HG02981 (cell line): ENCODE measurements around the gene MX2.

ENCODE experiments used
- ATAC-seq: cut with Tn5 transposase; IDR thresholded peaks from one replicate; pipeline ENCODE4 v1.9.1; 2021; ENCODE audit warnings: mild to moderate bottlenecking, moderate library complexity; ENCODE audit not compliant: unreplicated experiment

MX2 gene

DNA sequence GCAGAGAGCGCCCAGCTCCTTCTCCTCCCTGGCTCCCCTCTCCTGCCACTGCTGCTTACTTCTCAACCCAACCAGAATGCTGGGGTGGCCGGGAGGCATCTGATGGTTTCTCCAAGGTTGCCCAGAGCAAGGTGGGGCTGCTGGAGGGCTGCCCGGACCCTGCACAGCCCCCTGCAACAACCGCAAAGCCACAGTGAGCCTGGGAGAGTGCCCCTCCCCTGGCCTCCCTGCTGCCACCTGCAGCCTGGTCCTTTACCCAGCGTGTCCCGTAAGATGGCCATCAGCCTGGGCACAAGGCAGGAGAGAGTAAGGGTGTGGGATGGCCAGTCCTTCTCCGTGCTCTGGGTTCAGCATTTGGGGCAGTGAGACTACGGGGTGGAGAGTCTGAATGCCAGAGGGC lies 17.0 kb downstream of the MX2 start:
- no peak for ATAC-seq

DNA sequence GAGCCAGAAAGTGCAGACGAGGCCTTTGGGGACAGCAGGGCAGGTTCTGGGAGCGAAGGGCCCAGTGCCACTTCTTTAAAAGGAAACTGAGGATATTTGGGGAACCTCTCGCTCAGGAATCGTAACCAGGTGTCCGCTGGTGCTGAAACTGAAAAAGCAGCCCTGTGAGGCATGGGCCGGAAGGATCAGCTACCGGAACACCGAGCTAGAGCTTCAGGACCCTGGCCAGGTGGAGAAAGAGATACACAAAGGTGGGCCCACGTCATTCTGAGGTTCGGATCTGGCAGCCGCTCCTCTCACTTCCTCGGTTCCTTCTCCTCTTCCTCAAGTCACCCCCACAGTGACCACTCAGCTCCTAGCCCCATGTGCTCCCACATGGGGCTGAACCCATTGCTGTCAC lies 18.1 kb downstream of the MX2 start:
- ATAC-seq = no peak

DNA sequence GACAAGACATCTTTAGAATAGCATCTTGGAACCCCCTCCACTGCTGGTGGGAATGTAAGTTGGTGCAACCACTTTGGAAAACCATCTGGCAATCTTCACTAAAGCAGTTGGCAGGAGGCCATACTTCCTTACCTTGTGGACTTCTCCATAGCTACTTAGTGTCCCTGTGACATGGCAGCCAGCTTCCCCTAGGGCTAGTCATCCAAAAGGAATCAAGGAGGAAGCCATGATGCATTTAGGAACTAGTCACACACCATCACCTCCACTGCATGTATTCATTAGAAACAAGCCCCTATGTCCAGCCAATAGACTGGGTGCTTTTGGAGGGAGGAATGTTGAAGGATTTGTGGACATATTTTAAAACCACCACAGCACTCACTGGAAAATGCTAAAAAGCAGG lies 19.9 kb downstream of the MX2 start:
- no peak for ATAC-seq

DNA sequence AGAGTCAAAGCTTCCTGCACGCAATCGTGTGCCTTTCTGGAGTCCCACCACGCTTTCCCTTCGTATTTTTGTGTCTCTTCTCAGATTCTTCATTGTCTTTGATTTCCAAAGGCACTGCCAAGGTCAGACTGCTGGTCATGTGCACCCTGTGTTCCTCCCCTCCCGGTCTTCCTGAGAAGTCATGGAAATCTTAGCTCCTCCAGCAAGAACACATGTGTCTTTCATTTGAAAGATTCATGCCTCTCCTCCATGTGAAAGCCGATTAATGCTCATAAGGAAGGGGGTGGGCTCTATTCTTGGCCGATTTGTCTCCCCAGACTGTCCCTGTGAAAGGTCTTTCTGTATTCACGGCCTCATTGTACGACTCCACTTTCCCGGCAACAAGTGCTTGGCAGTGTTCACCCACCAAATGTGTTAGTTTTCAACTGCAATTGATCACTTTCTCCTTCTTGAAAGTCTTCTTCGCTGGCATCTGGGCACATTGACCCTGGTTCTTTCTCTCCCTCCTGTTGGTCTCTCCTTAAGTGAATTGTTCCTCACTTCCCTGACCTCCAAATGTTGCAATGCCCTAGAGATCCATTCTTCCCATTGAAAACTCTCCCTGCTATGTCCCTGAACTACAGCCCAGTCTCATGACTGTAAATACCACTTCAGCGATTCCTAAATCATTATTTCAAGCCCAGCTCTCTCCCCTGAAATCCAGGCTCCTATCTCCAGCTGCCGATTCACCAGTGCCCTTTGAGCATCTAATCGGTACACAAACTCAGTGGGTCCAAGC lies 25.4 kb downstream of the MX2 start:
- ATAC-seq = no peak

DNA sequence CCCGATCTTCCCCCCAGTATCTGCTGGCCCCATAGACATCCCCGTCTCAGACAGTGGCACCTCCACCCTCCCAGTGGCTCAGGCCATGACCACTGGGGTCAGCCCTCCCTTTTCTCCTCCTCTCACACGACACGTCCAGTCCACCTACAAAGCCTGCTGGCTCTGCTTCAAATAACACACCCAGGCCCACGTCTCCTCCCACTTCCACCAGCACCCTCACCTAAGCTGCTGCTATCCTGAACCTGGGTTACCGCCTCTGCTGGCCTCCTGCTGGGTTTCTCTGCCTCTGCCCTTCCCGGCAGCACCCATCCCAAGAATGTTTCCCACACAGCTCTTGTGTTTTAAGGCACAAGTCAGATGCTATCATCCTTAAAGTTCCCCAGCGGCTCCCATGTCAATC lies 26.0 kb downstream of the MX2 start:
- no peak for ATAC-seq

DNA sequence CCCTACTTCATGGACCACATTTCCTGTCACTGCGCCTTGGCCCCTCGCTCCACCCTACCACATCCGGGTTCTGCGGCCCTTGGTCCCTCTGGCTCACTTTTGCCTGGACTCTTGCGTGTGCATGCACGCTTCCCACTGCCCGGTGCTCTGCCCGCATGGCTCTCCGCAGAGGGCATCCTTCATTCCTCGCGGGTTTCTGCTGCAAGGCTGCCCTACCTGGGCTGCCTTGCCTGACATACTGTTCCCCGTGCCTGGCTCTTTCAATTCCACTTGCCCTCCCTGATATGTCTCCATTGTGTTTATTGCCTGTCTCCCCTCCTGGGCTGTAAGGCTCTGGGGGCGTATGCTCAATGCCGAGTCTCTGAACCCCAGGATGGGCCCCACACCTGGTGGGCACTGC lies 26.4 kb downstream of the MX2 start:
- ATAC-seq = no peak

DNA sequence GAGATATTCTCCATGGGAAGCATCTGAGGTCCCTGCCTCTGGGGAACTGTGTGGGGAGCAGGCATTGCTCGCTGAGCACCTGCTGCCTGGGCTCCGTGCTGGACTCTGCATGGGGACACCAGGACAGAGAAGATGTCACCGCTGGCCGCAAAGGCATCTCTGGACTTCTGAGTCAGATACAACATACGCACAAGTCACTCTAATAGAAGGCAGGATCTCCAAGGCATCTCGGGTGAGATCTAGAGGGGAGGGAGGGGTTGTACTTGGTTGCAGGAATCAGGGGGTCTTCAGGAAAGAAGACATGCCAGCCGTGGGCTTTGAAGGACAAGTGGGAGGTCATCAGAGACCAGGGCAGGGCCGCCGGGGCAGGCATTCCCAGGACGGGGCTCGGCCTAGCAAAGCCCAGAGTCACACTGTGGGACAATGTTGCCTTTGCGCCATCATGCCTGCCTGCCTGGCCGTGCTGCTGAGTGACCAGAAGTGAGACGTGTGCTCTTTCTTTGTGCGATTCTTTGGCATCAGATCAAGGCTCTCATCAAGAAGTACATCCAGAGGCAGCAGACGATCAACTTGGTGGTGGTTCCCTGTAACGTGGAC lies 28.3 kb downstream of the MX2 start:
- no peak for ATAC-seq

DNA sequence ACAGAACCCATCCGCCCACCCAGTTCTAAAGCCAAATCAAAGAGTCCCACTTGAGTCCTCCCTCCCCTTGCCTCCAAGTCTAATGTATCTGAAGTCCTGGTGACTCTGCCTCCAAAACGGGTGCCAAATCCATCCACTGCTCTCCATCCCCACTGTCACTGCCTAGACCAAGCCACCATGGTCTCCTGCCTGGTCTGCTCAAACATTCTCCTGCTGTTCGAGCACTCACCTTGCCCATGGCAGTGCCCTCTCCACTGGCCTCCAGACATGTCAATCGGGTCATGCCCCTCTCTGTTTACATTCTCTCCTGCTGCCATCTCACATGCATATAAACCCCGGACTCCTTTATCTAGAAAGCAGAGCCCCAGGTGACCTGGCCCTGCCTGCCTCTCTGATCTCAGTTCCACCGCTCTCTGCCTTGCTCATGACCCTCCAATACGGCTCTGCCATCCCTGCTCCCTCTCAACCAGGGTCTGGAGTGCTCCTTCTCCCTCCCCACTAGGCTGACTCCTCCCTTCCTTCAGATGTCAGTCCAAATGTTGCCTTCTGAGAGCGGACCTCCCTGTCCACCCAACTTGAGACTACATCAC lies 32.1 kb downstream of the MX2 start:
- ATAC-seq = no peak

DNA sequence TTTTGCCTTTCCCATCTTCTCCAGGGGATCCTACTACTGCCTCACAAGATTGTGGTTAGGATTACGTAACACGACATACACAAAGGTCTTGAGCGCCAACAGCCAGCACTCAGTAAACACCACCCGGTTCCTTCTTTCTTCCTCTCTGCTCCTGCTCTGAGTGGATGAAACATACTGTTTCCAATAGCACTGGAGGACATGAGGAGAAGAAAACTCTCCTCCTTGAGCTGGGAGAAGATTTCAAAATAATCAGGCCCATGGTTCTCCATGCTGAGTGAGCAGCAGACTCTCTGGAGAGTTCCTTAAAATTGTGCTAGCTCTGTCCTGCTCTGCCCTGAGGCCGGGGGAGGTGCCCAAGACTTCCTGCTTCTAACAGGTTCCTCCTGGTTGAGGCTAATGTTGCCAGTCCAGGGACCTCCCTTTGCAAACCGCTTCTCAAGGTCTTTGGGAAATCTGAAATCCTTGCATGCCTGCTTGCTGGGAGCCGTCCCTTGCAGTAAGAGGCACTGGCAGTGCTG lies 34.8 kb downstream of the MX2 start:
- no peak for ATAC-seq

DNA sequence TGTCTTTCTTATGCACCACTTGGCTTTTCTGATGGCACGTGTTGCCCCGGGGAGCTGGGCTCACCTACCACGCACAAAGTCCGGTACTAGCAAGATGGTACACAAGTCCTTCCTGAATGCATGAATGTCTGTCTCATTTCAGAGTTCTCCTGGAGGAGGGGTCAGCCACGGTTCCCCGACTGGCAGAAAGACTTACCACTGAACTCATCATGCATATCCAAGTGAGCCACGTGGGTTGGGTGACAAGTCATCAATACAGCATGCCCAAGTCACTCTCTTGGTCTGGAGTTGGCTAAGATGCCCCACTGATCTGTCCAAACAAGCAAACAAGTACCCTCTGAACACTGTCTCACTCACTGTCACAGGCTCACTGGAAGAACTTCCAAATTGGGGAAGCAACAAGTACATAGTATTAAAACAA lies 35.7 kb downstream of the MX2 start:
- no peak for ATAC-seq

DNA sequence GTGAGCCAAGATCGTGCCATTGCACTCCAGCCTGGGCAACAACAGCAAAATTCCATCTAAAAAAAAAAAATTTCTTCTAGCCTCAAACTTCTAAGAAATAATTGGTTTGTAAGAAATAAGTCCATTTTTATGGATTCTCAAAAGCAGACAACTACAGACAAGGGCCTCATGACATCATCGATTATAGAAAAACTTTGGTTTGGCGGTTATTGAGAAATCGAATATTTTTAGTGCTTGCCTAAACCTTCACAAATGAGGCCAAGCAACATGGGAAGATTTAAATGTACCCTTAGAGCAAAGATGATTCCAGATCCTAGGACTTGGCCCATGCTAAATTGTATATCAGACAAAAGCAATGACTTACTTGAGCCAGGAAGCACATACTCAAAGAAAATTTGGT lies 36.4 kb downstream of the MX2 start:
- no peak for ATAC-seq

DNA sequence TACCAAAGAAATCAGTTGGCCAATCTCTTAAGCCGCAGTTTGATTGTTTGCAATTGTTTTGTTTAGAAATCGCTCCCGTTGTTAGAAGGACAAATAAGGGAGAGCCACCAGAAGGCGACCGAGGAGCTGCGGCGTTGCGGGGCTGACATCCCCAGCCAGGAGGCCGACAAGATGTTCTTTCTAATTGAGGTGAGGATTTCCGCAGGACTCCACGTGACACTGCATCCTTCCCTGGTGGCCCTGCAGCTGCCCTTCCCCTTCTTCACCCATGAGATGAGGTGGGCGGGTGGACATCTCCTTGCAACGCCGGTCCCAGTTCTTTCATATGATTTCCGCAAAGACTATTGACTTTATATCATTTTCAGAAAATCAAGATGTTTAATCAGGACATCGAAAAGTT lies 37.0 kb downstream of the MX2 start:
- ATAC-seq = no peak

DNA sequence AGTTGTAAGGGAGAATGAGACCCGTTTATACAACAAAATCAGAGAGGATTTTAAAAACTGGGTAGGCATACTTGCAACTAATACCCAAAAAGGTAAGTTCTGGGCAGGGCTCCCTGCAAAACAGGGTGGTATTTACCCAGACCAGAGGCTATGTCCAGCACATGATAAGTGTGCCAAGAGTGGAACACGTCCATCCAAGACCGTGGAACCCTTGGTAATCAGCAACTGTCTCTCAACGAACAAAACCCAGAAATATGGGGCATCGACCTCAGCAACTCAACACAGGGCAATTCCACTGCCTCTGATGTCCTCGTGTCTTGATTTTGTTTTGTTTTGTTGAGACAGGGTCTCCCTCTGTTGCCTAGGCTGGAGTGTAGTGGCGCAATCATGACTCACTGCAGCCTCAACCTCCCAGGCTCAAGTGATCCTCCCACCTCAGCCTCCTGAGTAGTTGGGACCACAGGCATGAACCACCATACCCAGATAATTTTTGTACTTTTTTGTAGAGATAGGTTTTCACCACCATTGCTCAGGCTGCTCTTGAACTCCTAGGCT lies 37.5 kb downstream of the MX2 start:
- no peak for ATAC-seq

DNA sequence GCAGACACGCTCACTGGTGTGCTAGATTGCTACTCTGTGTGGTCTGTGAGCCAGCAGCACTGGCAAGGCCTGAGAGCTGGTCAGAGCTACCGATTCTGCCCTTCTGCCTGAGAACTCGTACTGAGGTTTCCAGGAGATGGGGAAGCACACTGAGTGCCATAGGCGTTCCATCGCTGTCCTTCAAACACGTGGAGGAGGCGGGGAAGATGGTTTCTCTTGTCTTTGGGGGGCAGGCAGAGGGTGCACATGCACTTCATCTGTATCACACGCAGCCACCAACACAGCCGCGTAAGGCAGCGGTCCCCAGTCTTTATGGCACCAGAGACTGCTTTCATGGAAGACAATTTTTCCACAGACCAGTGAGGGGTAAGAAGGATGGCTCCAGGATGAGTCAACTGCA lies 40.4 kb downstream of the MX2 start:
- ATAC-seq = no peak

DNA sequence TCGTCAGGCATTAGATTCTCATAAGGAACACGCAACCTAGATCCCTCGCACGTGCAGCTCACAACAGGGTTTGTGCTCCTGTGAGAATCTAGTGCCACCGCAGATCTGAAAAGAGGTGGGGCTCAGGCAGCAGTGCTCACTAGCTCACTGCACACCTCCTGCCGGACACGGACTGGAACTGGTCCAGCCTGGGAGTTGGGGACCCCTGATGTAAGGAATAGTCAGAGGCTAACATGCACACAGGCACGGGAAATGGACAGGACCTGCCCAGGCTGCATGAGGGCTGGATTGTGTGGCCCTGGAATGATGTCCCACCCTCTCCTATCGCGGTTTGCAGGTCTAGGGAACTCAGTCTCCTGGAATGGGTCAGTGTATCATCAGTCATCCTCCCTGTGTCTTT lies 41.0 kb downstream of the MX2 start:
- ATAC-seq = no peak

DNA sequence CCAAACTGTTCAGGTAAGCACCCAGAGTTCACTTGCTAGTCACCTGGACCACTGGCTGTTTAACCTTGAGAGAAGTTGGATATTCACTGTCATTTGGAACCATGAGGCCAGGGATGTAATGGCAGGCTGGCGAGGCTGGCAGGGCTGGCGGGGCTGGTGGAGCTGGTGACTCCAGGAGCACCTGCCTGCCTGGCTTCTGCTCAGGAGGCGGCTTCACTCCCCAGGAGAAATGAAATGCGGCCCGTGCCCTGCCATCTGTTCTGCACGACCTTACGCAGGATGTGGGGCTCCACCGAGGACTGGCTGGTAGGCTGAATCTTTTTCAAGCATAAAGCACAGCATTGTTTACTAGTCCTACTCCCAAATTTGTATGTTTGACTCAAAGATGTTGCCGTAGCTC lies 41.5 kb downstream of the MX2 start:
- no peak for ATAC-seq

DNA sequence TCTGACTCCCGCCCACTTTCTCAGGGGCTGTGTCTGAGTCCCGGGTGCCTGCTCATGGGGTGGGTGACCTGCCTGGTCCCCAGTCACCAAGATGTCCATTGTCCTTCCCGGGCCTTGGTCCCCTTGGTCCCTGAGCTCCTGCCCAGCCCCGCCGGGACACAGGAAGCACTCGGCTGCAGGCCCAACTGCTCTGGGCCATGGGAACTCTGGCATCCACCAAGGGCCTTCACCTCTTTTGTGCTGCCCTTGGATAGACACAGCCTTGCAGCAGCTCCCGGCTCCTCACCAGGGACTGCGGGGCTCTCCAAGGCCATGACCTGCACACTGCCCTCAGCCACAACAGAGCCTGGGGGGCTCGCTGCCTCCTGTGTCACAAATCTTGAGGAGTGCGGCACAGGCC lies 42.1 kb downstream of the MX2 start:
- ATAC-seq = no peak

DNA sequence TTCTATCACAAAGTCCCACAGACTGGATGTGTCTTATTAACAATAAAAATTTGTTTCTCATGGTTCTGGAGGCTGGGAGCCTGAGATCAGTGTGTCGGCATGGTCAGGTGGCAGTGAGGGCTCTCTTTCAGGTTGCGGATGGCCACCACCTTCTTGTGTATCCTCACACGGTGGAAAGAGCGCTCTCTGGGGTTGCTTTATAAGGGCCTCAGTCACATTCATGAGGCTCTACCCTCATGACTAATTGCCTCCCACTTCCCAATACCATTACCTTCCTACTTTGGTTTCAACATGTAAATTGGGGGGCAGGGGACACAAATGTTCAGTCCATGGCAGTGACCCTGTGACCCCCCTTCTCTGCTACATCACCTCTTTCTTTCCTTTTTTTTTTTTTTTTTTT lies 43.5 kb downstream of the MX2 start:
- ATAC-seq = no peak

DNA sequence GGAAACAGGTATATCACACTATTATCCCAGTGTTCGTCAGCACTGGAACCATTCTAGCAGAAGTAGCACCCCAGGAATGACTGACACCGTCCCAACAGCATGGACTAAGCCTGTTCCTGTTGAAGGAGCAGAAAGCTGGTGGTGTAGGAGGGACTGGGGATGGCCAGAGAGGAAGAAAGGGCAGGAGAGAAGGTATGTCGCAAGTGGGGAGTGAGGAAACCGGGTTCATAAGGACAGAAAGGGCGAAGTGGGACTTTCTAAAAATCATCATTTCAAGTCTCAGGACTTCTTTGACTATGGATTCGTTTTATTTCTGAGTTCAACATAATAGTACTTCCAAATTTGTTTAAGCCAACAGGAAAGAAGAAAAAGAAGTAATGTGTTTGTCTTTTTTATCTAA lies 44.5 kb downstream of the MX2 start:
- no peak for ATAC-seq

DNA sequence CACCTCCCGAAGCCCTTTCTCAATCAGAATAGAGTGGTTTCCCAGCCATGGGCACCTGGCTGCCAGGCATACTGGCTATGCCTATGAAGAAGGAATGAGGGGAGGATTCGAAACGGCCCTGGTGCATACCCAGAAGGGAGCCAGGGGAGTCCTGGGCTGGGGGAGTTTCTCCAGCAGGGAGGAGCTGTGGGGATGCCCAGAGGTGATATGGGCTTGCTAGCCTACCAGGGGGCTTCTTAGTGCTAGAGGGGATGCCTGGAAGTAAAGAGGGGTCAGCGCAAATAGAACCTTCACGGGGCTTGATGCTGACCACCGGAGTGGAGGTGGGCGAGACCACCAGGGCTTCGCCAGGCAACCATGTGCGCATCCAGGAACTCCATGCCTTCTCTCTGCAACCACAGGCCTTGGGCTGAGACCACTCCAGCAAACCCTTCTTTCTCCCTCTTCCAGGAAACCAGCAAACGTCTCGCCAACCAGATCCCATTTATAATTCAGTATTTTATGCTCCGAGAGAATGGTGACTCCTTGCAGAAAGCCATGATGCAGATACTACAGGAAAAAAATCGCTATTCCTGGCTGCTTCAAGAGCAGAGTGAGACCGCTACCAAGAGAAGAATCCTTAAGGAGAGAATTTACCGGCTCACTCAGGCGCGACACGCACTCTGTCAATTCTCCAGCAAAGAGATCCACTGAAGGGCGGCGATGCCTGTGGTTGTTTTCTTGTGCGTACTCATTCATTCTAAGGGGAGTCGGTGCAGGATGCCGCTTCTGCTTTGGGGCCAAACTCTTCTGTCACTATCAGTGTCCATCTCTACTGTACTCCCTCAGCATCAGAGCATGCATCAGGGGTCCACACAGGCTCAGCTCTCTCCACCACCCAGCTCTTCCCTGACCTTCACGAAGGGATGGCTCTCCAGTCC lies 46.0 kb downstream of the MX2 start:
- ATAC-seq = no peak

DNA sequence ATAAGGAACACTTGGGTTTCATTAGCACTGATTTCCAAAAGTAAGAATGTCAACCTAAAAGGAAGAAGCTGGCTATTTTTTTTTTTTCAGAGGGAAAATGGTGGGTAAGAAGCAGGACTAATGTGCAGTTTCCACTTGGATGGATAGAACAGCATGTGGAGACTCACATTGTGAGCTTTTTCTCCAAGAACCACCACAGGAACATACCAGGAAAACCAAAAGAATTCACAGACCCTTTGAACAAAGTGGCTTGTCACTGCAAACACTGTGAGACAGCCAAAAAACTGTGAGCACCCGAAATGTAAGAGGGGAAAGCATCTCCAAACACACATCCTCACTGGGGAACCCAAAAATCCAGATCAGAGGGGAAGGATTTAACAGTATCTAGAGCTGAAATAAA lies 48.5 kb downstream of the MX2 start:
- no peak for ATAC-seq
